ENCODE data around the gene LRRC36. TPM values are rescaled to one million over a fixed set of nuclear protein-coding genes. Genes with fewer than 3 reads are reported as not detected.

The LRRC36 gene
- 0.08 to 0.09 TPM in 2 of 5 replicates, not detected in the others for total RNA-seq (2022; extraction: Qiagen RNA extraction)

GRCh38 chr16:67326472-67327309, at the start of gene LRRC36, which contains the start of gene KCTD19:
Gene LRRC36 (plus strand): TSS chr16:67326815. CDS start chr16:67326863, 48 bp downstream.
Gene KCTD19 (minus strand): TSS chr16:67326741. CDS start chr16:67326707, 34 bp downstream.

DNA sequence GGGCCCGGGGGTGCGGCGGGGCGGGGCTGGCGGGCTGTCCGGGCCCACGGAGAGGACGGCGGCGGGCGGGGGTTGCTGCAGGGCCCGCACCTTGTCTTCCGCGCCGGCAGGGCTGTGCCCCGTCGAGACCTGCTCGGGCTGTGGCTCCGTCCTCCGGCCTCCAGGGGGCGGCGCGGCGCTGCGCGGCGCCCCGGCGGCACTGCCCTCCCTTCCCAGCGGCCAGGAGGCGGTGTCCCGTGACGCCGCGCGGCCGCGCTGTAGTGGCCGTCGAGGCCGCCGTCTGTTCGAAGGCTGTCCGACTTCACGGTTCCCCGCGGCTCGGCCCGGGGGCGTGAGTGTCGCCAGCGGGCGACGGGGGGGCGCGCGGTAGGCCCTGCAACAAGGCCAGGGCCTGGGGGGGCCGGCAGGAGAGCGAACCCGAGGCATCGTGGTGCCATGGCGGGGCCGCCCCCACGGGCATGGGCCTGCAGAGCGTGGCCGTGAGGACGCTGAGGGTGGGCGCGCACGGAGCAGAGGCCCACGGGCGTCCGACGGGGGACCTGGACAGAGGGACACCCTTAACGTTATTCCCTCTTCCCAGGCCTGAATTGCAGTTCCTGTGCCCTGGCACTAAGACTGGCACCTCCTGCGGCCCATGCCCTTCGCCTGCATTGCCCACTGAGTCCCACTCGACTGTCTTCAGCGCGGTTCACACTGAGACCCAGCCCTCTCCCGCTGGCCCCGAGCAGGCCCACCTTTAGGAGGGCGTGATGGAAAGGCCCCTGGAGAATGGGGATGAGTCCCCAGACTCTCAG, 47.1 kb upstream of the LRRC36 start, which contains the start of gene PLEKHG4:
PLEKHG4 (plus strand) TSS at position 237 of the 794 bp plus-strand sequence; CDS start at position 750, 513 bp downstream.

GRCh38 chr16:67393111-67393787, 66.6 kb downstream of the LRRC36 start, which contains the start of gene TPPP3:
Gene TPPP3 (minus strand): TSS chr16:67393498. CDS start chr16:67391111, 2,387 bp downstream.

DNA sequence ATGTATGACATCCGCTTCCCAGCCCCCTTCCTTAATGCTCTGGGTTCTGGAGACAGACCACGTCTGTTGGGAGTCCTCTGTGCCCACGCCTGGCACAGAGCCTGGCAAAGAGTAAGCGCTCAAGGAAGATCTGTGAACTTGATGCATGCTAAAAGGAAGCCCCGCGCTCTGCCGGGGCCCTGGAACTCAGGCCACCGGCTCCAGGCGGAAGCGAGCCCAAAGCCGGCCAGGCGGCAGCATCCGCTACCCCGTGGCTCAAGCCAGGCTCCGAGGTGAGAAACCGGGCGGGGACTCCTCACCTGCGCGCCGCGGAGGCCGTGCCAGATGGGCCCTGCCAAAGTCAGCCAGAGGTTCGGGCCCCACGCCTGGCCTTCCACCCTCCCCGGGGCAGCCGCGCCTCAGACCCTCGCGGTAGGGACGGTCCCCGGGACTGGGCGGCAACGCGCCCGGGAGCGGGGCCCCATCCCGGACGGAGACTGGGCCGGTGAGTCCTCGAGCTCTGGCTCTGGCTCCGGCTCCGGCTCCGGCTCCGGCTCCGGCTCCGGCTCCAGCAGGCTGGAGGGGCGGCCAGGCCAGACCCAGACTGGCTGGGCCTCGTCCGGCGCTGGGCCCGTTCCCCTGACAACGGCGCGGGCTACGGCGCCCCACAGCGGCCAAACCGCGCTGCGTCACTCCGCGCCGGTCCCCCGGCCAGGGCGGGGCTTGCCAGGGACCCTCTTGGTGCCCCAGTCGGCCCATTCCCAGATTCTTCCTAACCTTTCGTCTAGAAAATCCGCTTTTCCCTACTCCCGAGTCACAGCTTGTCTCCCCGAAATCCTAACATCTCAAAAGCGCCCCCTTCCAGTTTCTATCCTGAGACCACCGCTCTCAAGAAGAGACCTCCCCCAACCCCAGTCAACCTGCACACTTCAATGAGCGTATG, 89.5 kb downstream of the LRRC36 start, which contains the start of gene ZDHHC1:
ZDHHC1 (minus strand) TSS at position 606 of the 922 bp plus-strand sequence. CDS start 8,702 bp downstream, outside the sequence.

DNA sequence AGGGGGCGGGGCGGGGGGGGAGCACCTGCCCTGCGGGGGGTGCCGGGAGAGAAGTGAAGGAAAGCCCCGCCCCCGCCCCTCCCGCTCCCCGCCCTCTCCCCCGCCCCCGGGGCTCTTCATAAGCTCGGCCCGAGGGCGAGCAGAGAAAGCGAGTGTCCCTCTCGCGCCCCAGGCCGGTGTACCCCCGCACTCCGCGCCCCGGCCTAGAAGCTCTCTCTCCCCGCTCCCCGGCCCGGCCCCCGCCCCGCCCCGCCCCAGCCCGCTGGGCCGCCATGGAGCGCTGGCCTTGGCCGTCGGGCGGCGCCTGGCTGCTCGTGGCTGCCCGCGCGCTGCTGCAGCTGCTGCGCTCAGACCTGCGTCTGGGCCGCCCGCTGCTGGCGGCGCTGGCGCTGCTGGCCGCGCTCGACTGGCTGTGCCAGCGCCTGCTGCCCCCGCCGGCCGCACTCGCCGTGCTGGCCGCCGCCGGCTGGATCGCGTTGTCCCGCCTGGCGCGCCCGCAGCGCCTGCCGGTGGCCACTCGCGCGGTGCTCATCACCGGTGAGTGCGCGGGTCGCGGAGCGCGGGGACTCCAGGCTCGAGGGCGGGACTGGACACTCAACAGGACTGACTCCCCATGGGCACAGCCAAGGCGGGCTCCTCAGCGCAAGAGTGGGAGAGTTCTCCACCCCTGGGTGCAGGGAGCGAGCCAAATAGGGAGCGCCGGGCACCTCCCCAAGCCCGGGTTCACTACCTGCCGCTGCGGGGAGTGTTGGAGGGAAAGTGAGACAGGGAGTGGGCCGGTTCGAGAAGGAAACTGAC, 104.6 kb downstream of the LRRC36 start, which contains the start of gene HSD11B2:
HSD11B2 (plus strand) TSS at position 145 of the 798 bp plus-strand sequence; CDS start at position 273, 128 bp downstream.

Other genes starting within 250 kb of the LRRC36 start
- gene PHAF1, start 216.9 kb upstream of the LRRC36 start, total RNA-seq (2022; extraction: Qiagen RNA extraction), result 22.3 to 24.6 TPM (median 22.8 TPM) in 5 replicates
- gene B3GNT9, start 175.8 kb upstream of the LRRC36 start, total RNA-seq (2022; extraction: Qiagen RNA extraction), result 7.4 to 10.0 TPM (median 9.2 TPM) in 5 replicates
- gene TRADD, start 166.9 kb upstream of the LRRC36 start, total RNA-seq (2022; extraction: Qiagen RNA extraction), result 15.2 to 21.9 TPM (median 21.3 TPM) in 5 replicates
- 5.8 to 11.5 TPM (median 8.5 TPM) in 5 replicates for gene FBXL8, start 166.9 kb upstream of the LRRC36 start, total RNA-seq (2022; extraction: Qiagen RNA extraction)
- 12.2 to 21.9 TPM (median 16.8 TPM) in 5 replicates for gene HSF4, start 162.1 kb upstream of the LRRC36 start, total RNA-seq (2022; extraction: Qiagen RNA extraction)
- gene NOL3, start 156.3 kb upstream of the LRRC36 start, total RNA-seq (2022; extraction: Qiagen RNA extraction), result 73.1 to 97.4 TPM (median 92.2 TPM) in 5 replicates
- gene MATCAP1, start 142.9 kb upstream of the LRRC36 start, total RNA-seq (2022; extraction: Qiagen RNA extraction), result 4.2 to 8.5 TPM (median 6.5 TPM) in 5 replicates
- 0.06 to 0.32 TPM (median 0.23 TPM) in 4 of 5 replicates, not detected in the other for gene EXOC3L1, start 136.7 kb upstream of the LRRC36 start, total RNA-seq (2022; extraction: Qiagen RNA extraction)
- gene E2F4, start 134.7 kb upstream of the LRRC36 start, total RNA-seq (2022; extraction: Qiagen RNA extraction), result 81.7 to 103 TPM (median 94.2 TPM) in 5 replicates
- 0.70 to 1.8 TPM (median 1.1 TPM) in 5 replicates for gene ELMO3, start 127.7 kb upstream of the LRRC36 start, total RNA-seq (2022; extraction: Qiagen RNA extraction)
- gene TMEM208, start 99.7 kb upstream of the LRRC36 start, total RNA-seq (2022; extraction: Qiagen RNA extraction), result 82.1 to 103 TPM (median 91.2 TPM) in 5 replicates
- 40.2 to 67.1 TPM (median 60.9 TPM) in 5 replicates for gene FHOD1, start 79.3 kb upstream of the LRRC36 start, total RNA-seq (2022; extraction: Qiagen RNA extraction)
- gene SLC9A5, start 77.8 kb upstream of the LRRC36 start, total RNA-seq (2022; extraction: Qiagen RNA extraction), result 1.1 to 1.9 TPM (median 1.5 TPM) in 5 replicates
- 9.7 to 17.3 TPM (median 14.6 TPM) in 5 replicates for gene PLEKHG4, start 47.3 kb upstream of the LRRC36 start, total RNA-seq (2022; extraction: Qiagen RNA extraction)
- gene KCTD19, start 74 bp upstream of the LRRC36 start, total RNA-seq (2022; extraction: Qiagen RNA extraction), result 0.08 to 0.44 TPM (median 0.20 TPM) in 4 of 5 replicates, not detected in the other
- gene TPPP3, start 66.7 kb downstream of the LRRC36 start, total RNA-seq (2022; extraction: Qiagen RNA extraction), result 9.1 to 16.5 TPM (median 14.0 TPM) in 5 replicates
- 4.8 to 8.1 TPM (median 7.1 TPM) in 5 replicates for gene ZDHHC1, start 89.7 kb downstream of the LRRC36 start, total RNA-seq (2022; extraction: Qiagen RNA extraction)
- 1.6 to 2.4 TPM (median 2.1 TPM) in 5 replicates for gene HSD11B2, start 104.3 kb downstream of the LRRC36 start, total RNA-seq (2022; extraction: Qiagen RNA extraction)
- gene ATP6V0D1, start 154.3 kb downstream of the LRRC36 start, total RNA-seq (2022; extraction: Qiagen RNA extraction), result 100 to 121 TPM (median 111 TPM) in 5 replicates
- gene AGRP, start 156.7 kb downstream of the LRRC36 start, total RNA-seq (2022; extraction: Qiagen RNA extraction), result not detected in 5 replicates
- gene RIPOR1, start 202.0 kb downstream of the LRRC36 start, total RNA-seq (2022; extraction: Qiagen RNA extraction), result 32.3 to 47.7 TPM (median 41.4 TPM) in 5 replicates
- 32.0 to 34.9 TPM (median 33.5 TPM) in 5 replicates for gene CTCF, start 235.7 kb downstream of the LRRC36 start, total RNA-seq (2022; extraction: Qiagen RNA extraction)

Measured in A549 treated with Mapracorat at 1 μM for 4 hours (cell line).